Measurements from ENCODE around the gene THRB.

DNA sequence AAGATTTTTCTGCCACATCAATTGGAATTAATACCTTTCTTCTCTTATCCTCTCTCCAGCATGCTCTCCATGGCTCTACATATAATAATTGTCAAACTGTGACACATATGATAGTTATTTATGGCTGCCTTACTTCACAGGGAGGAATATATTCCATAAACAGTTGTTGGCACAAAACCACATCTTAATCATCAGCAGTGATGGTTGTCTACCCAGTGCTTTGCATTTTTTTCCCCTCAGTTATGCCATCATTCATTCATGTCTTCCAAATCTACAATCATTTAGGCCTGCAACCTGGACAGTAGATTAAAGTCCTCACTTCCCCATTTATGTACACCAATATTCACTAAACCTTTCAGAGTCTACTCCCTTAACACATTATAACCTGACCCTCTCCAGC, 107.7 kb downstream of the THRB start:
- TF ChIP-seq, protein P1, sequence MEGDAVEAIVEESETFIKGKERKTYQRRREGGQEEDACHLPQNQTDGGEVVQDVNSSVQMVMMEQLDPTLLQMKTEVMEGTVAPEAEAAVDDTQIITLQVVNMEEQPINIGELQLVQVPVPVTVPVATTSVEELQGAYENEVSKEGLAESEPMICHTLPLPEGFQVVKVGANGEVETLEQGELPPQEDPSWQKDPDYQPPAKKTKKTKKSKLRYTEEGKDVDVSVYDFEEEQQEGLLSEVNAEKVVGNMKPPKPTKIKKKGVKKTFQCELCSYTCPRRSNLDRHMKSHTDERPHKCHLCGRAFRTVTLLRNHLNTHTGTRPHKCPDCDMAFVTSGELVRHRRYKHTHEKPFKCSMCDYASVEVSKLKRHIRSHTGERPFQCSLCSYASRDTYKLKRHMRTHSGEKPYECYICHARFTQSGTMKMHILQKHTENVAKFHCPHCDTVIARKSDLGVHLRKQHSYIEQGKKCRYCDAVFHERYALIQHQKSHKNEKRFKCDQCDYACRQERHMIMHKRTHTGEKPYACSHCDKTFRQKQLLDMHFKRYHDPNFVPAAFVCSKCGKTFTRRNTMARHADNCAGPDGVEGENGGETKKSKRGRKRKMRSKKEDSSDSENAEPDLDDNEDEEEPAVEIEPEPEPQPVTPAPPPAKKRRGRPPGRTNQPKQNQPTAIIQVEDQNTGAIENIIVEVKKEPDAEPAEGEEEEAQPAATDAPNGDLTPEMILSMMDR (IDR thresholded peaks at IDR 0.05) = no peak
- TF ChIP-seq POLR2A (IDR thresholded peaks at IDR 0.05) = no peak
